ENCODE results near the gene AIPL1.
"Not testable (repeated sequence)": the region's sequence is repeated elsewhere in the genome, so short reads cannot be mapped to it uniquely, and the experiment has no call there.

AIPL1 gene, protein sequence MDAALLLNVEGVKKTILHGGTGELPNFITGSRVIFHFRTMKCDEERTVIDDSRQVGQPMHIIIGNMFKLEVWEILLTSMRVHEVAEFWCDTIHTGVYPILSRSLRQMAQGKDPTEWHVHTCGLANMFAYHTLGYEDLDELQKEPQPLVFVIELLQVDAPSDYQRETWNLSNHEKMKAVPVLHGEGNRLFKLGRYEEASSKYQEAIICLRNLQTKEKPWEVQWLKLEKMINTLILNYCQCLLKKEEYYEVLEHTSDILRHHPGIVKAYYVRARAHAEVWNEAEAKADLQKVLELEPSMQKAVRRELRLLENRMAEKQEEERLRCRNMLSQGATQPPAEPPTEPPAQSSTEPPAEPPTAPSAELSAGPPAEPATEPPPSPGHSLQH

DNA sequence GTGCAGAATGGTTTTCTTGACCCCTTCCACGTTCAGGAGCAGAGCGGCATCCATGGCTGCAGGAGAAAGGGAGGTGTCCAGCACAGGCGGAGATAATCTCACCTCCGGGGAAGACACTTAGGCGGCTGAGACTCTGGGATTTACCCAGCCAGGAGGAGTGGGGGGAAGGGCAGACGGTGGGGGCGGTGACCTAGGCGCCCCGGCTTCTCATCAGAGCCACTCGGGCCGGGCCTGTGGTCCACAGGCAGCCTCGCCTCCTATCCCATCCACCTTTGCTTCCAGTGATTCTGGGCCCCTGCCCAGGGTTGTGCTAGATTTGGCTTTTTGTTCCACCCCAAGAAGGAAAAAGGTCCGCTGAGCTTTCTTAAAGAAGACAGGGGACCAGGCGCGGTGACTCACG is at the start of gene AIPL1:
AIPL1 (minus strand) TSS at position 71 of the 400 bp plus-strand sequence; CDS start at position 54, 17 bp downstream.
- DNase-seq = no peak

DNA sequence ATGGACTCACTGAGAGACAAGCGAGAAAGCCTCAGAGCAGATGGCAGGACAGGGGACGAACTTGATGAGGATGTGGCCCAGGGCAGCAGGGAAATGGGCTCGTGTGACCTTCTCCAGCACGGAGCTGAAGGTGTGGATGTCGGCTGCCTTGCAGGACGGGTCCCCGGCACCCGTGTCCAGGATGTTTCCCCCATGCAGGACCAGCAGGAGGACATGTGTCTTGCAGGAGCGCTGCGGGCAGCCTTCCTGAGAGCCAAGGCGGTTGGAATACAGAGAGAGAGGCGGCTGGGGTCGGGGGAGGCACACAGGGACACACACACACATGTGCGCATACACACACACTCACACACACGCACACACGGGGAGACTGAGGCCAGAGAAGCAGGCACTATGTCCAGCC is 48.6 kb upstream of the AIPL1 start:
- no peak for DNase-seq

DNA sequence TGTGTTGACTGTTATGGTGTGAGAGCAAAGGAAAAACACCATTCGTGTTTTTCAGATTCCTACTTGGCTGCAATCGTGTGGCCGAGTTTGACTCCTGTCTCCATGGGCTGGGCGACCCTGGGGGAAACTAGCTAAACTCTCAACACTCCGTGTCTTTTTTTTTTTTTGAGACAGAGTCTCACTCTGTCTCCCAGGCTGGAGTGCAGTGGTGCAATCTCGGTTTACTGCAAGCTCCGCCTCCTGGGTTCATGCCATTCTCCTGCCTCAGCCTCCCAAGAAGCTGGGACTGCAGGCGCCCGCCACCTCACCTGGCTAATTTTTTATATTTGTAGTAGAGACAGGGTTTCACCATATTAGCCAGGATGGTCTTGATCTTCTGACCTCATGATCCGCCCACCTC is 47.9 kb upstream of the AIPL1 start:
- not testable (repeated sequence) for DNase-seq

DNA sequence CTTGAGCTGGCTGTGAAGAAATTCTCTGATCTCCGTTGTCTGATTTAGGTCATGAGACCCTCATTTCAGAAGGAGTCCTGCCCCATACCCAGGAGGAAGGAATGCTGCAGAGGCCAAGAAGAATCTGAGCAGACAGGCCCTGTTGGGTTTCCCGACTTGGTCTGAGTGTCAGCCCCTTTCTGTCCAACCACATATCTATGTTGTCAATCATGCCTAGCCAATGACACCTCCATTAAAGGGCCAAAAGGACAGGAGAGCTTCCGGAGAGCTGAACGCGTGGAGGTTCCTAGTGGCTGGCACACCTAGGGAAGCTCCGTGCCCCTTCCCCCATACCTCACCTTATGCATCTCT is 47.2 kb upstream of the AIPL1 start:
- no peak for DNase-seq

DNA sequence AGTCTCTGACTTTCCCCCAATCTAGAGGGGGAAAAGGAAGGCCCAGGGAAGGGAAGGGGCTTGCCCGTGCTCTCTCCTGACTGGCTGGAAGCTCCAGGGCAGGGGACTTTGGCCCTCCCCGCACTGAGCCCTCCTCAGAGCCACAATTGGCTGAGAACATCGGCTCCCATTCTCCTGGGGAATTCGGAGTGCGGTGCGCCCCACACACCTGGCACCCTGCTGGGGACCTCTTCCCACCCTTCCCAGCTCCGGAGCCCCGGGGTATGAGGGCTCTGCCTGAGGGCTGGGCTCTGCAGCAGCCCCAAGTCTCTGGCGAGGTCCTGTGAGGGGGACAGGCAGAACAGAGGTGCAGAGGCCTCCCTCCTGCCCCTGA is 45.4 kb upstream of the AIPL1 start:
- DNase-seq = no peak

DNA sequence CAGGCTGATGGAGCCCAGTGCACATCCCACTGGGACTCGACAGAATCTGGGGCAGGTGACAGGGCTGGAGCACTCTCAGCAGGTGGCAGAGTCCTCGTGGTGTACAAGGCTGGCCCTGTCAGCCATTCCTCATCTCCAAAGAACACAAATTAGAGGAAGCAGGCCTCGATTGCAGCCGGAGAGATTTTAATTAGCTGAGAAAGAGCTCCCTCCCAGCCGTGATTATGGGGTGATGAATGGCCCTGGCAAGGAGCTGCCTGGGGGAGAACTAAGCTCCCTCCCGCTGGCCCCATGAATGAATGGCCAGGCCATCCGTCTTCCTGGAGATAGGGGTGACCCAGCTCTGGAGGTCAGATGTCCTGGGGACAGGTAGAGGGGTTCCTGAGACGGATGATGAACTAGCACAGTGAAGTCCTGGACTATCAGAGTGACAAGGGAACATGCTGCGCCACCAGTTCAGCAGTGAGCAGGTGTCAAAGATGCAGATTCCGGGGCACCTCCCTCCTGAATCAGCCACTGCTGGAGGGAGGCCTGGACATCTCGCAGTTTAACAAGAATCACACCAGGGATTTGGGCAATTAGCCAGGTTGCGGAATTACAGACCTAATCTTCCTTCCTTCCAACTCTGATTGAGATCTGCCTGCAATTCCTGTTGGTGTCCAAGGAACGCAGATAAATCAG is 44.8 kb upstream of the AIPL1 start:
- no peak for DNase-seq

DNA sequence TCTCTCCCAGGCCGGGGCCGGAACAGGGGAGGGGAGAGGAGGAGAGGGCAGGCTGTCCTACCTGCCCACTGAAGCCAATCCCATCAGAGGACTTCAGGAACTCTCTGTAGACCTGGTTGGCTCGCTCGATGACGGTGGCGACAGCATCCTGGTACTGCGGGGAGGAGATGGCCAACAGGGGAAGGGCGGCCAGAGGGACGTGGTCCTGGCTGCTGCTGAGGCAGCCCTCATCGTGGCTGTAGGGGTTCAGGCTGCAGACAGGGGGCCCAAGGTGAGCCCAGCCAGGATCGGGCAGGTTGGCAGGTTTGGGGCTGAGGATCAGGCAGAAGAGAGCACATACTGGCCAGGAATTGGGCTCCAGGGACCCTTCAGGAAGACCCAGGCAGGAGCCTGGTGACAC is 43.6 kb upstream of the AIPL1 start:
- DNase-seq = no peak

DNA sequence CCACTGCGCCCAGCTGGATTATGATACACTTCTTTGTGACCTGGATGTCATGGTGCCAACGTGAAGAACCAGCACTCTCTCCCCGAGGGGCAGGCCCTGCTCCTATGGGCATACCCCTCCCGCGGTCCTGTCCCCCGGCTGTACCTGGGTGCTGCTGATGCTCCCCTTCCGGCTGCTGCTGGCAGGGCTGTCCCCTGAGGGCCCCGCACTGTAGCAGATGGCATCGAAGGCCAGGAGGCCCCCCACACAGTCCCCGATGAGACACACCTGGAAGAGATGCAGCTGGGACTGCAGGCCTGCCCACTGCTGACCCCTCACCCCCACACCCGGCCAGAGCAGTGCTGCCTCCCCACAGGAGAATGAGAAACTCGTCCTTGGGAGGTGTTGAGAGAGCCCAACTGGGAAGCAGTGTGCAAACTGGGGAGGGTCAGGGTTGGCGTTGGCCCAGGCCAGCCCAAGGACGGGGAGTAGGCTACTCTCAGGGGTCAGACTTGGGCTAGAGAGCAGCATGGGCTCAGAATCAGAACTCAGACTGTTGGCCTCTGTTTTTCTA is 43.0 kb upstream of the AIPL1 start:
- DNase-seq = no peak

DNA sequence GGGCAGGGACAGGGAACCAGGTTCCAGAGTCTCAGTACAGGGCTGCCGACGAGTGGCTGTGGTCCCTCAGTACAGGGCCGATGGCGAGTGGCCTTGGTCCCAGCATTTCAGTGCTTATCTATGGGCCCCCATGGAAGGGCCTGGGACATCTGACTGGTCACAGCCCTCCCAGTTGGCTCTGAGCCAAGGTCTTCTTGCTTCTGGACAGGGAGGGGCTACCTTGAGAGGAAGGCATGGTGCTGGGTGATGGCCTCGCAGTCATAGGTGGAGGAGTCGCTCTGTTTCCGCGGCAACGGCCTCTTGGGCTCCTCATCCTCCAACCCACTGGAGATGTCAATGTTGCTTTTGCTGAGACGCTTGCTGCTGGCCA is 41.9 kb upstream of the AIPL1 start:
- no peak for DNase-seq

DNA sequence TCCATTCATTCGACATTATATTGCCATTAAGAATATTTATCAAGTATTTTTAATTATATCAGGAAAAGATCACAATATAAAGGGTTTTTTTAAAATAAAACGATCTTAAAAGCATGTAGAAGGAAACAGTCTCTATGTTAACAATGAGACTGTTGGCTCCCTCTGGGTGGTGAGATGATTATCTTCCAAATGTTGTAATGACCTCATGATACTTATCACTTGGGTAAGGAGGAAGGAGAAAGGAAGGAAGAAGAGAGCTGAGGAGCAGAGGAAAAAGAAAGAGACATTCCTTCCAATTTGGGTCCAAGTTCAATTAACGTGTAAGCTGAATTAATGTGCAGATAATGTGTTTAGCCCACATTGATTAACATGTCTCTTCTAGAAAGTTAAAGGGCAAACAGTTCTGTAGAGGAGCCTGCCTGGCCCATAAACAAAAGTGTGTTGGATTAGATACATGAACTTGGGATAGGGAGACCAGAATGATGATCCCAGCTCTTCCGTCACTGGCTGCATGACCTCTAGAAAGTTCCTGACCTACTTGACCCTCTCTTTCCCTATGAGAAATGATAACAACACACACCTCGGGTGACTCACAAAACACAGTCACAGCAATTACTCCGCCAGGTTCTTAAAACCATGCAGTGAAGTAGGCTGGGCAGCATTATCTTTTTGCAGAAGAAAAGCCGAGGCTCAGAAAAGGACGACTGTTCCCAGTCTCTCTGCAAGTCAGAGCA is 41.3 kb upstream of the AIPL1 start:
- no peak for DNase-seq

DNA sequence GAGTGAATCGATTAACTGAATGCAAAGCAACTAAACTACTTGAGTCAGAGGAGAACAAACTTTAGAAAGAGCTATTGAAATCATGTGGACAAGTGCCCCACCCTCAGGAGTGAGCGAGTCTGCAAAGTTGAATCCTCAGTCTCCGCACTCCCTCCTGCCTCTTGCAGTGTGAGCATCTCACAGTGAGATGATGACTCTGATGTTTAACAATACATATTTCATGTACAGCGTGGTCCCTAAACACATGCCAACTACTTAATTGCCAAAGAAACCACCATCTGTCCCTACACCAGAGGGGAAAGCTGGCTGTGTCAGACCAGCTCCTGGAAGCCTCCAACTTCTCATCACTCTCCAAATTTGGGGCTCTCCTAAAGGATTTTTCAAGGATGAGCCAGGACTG is 40.5 kb upstream of the AIPL1 start:
- no peak for DNase-seq

DNA sequence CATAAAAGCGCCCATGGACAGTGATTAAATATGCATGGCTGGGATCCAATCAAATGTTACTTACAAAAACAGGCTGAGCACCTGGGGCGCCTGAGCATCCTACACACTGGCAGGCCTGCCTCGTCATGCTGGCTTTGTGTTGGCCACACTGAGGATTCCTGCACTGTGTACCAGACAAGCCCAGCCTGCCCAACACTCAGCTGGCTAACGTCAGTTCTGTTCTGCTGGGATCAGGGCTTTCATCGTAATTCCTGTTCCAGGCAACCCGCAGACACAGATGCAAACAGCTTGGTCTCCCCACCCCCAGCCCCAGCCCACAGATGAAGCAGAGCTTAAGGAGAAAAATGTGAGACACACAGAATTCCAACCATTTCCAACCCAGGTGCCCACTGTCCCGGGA is 40.0 kb upstream of the AIPL1 start:
- no peak for DNase-seq

DNA sequence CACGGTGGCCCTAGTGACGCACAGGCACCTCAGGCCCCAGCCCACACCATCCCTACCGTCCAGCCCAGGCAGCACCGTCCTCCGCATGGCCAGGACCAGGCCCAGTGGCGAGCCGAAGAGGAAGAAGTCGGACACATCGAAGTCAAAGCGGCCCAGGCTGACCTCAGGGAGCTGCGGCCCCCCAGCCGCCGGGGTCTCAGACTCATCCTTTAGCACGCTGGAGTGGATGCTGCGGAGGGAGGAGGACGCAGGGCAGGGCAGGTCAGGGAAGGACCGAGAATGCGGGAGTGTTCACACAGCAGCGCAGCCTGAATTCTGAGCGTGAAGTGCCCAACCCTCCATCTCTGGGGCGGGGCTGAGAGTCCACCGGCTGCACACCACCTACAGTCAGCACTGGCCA is 39.5 kb upstream of the AIPL1 start:
- DNase-seq = no peak

DNA sequence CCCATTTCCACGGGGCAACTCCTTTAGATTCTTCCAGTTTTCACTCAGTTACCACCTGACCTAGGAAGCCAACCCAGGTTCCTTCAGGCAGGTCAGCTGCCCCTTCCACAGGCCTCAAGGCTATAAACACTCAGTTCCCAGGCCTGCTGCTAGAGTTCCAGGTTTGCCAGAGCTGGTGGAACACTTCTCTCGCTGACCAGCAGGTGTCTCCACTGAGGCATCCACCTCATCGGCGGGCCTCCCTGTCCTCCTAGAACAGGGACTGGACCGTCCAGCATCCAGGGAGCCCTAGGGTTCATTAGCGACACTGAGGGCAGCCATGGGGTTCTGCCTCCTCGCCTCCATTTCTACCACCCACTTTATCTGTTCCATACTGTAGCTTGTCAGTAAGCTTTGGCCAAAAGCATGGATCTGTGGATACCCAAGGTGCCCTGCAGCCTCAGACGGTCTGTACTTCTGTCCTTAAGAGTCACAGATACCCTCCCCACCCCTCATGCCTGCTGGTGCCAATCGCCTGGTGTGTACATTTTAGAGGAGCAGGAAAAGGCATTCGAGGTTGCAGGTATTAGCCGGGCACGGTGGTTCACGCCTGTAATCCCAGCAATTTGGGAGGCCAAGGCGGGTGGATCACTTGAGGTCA is 38.3 kb upstream of the AIPL1 start:
- DNase-seq = peak; percentile 65

DNA sequence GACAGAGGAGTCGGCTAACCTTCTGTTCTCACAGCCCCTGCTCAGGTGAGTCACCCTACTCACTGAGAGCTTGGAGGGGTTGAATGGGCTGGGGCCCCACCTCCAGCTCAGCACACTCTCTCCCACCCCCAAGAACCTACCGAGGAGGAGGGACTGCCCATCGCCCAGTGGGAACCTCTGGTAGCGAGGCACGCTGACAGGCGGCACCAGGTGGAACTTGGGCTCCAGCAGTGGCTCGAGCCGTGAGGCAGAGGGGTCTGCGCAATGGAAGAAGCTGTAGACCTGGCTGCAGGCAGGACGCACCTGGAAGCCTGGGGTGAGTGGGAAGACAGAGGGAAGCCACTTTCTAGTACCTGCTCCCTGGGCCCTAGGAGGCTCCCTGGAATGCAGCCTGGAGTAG is 37.6 kb upstream of the AIPL1 start:
- no peak for DNase-seq

DNA sequence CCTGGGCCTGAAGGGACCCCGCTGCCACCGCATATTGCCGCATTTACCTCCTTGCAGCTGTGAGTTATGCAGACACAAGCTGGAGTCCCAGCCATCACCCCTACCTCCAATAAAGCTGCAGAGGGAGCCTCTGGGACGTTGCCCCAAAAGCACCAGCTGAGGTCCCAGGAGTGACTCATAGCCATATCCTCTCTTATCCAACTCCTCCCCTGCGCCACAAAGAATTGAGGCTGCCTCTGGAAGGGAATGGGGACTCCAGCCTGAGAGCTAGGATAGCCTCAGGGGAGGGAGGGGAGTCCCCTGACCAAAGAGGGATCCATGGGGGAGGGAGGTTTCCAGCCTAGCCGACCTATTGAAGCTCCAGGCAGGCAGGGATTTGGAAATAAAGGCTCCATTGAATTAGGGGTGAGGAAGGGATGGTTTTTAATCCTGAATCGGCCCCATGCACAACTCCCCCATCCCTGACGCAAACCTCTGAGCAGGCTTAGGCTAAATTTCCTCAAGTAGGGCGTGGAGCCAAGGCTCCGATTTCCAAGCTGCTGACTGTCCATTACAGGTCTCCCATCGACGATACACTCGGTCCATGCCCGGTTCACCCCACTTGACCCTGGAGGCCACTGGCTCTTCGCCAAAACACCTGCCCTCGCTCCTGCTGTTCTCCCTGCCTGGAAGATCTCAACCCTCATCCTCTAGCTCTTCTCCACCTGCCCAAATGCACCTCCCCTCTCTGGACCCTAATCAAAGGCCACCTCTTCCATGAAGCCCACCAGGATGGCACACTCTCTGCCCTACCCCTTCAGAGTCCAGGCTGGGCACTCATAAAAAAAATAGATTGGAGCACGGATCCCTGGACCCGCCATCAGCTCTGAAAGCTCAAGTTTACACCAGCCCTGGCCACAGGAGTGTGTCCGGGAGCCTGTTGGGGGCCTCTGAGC is 36.9 kb upstream of the AIPL1 start:
- DNase-seq = no peak

DNA sequence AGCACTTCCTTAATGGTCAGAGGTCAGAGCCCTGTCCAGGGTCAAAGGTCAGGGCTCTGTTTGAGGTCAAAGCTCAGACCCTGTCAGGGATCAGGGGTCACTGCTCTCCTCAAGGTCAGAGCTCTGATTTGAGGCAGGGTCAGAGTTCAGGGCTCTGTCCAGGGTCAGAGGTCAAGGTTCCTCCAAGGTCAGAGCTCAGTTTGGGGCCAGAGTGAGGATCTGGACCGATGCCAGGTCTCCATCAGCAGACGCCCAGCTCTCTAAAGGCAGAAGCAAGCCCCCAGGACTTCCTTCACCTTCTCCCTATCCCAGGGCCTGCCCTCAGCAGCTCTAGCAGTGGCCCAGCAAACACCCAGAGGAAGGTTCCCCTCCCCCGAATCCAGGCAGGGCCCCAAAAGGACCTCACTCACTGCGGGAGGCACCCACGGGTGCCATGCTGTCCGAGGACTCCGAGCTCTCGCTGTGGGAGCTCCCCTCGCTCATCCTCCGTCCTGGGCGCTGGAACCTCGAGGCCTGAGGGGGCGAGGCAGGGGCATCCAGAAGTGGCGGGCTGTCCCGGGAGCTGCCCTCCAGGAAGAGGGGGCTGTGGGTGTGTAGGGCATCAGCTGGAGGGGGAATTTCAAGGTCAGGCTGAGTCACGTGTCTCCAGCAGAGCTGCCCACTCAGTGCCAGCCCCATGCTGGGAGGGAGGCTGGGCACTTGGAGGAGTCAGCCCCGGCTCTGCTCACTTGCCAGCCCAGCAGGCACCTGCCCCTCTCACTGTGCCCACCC is 36.0 kb upstream of the AIPL1 start:
- DNase-seq = no peak

DNA sequence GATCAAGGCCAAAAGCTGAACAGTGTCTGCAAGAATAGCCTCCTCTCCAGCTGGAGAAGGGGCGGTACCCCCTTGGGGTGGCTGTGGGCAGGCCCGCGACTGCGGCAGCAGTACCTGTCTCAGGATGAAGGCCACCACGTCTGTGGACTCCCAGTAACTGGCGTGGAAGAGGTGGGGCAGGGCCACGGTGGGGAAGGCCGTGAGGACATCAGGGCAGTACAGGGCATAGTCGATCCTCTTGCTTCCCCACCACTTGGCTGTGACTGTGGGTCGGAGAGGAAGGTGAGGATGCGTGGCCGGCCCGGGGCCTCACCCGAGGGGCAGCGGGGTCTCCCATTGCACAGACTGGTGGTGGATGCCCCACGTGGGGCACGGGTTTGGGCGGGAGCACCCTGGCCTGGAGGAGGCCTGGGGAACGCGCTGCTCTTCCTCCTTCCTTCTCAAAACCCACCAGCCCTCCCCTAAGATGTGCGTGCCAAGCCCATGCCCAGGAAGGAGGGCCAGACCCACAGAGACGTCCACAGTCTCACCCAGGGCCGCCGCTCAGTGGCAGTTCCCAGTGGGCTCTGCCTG is 35.3 kb upstream of the AIPL1 start:
- no peak for DNase-seq

DNA sequence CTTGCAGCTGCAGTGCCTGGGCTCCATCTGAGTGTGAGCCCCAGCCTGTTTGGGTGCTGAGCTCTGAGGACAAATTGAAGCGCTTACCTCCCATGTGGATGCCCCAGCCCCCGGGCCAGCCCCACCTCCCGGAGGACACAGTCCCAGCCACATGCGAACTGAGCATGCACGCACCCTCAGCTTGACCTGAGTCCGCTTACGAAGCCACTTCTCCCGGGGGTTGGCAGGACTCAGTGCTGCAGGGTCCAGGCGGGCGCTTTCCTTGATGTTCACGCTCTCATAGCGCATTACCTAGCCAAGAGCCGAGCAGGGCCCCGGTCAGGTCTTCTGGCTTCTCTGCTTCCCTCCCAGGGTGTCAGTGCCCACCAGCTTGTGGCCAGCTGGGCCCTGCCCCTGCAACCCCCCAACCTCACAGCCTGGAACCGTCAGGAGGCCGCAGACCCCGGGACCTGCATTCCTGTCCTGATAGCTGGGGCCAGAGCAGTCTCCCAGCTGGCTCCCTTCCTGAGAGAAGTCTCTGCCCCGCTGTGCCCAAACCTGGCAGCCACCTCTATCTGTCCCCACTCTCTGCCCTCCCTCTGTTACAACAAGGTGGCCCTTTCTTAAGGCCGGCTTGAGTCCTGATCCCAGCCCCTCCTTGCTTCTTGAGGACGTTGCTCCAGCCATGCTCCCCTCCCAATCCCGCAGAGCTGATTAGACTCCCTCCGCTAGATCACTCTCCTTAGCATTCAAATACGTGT is 33.3 kb upstream of the AIPL1 start:
- DNase-seq = no peak

DNA sequence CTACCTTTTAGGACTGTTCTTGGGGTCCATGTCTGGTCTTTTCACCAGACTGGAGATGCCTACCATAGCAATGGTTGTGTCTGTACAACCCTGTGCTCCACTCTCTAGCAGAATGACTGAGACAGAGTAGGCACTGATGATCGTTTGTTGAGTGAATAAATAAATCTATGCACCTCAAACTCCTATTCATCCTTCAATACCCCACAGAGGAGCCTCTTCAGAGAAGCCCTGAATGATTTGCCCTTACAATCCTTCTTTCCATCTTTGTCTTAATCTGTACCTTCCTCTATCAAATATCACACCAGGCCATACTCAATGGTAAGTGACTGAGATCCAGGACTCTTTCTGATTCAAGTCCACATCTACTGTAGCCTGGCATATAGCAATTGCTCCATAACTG is 32.6 kb upstream of the AIPL1 start:
- DNase-seq = no peak
